ENCODE data around the gene COX6A1.
"Not testable (repeated sequence)": the region's sequence is repeated elsewhere in the genome, so short reads cannot be mapped to it uniquely, and the experiment has no call there.

COX6A1 gene

GRCh38 chr12:120485961-120486881 lies 48.3 kb downstream of the COX6A1 start:
- Mint-ChIP-seq H3K27ac (no peak overlapping the region), H3K4me3 (no peak overlapping the region), H3K27me3 (ENCODE audit: low read depth) (no peaks in the 10 kb centered on the region), H3K36me3 (ENCODE audit: low read depth) (peaks cover 2% of the 10 kb centered on the region), H3K9me3 (no peaks in the 10 kb centered on the region), H3K4me1 (ENCODE audit: low read depth) (no peaks in the 10 kb centered on the region)
- DNase-seq (ENCODE audit: low spot score), result no peak

DNA sequence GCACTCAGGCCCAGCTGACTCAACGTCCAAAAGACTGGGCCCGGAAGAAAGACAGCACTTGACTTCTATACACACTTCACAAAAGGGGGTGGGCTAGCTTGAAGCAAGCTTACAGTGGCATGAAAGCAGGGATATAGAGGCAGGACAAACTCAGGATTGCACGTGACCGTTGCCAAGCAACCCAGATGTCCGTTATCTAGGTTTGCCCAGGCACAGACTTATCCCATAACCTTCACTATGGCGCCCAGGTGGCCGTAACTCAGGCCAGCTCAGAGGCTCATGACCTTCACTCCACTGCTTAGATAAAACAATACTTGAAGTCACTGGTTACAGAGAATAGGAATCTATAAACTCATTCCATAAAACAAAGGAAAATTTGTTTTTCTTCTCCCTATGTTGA lies 49.6 kb downstream of the COX6A1 start:
- not testable (repeated sequence) for H3K27ac Mint-ChIP-seq; DNase-seq (ENCODE audit: low spot score); H3K4me1 Mint-ChIP-seq (ENCODE audit: low read depth); H3K27me3 Mint-ChIP-seq (ENCODE audit: low read depth); H3K36me3 Mint-ChIP-seq (ENCODE audit: low read depth); H3K9me3 Mint-ChIP-seq; H3K4me3 Mint-ChIP-seq

DNA sequence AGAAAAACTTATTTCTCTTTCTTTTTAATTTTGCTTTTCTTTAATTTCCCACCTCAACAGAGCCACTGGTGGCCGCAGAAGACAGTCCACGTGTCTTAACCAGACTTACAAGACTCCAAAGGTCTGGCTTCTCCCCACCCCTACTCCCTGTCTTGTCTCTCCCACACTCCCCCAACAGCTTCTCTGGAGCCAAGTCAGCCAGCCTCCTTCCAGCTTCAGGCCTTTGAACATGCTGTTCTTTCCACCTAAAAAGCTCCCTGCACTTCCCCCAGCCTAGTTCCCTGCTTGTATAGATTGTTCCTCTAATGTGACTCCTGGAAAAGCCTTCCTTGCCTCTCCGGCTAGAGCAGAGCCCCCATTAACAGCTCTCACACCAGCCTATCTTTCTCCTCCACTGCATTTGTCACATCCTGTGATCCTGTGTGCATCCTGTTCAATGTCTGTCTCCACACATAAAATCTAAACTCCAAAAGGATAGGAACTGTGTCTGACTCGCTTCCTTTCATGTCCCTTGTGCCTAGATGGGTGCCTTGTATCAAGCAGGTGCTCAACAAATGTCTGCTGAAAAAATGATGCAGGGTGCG lies 50.2 kb downstream of the COX6A1 start:
- no peak overlapping the region for H3K4me3 Mint-ChIP-seq
- no peak for DNase-seq (ENCODE audit: low spot score)
- H3K4me1 Mint-ChIP-seq (ENCODE audit: low read depth), result no peaks in the 10 kb centered on the region
- no peaks in the 10 kb centered on the region for H3K27me3 Mint-ChIP-seq (ENCODE audit: low read depth)
- H3K27ac Mint-ChIP-seq, result no peak overlapping the region
- H3K9me3 Mint-ChIP-seq, result no peaks in the 10 kb centered on the region
- H3K36me3 Mint-ChIP-seq (ENCODE audit: low read depth), result peaks cover 2% of the 10 kb centered on the region

- Mint-ChIP-seq H3K27ac (no peak overlapping the region), H3K36me3 (ENCODE audit: low read depth) (peaks cover 2% of the 10 kb centered on the region), H3K27me3 (ENCODE audit: low read depth) (no peaks in the 10 kb centered on the region), H3K4me3 (no peak overlapping the region), H3K4me1 (ENCODE audit: low read depth) (no peaks in the 10 kb centered on the region), H3K9me3 (no peaks in the 10 kb centered on the region)
- no peak for DNase-seq (ENCODE audit: low spot score)
Measured at GRCh38 chr12:120489018-120489417, 51.1 kb downstream of the COX6A1 start.

- Mint-ChIP-seq H3K27me3 (ENCODE audit: low read depth) (no peaks in the 10 kb centered on the region), H3K4me1 (ENCODE audit: low read depth) (peaks cover 9% of the 10 kb centered on the region), H3K4me3 (no peak overlapping the region), H3K9me3 (no peaks in the 10 kb centered on the region), H3K36me3 (ENCODE audit: low read depth) (peaks cover 2% of the 10 kb centered on the region), H3K27ac (no peak overlapping the region)
- no peak for DNase-seq (ENCODE audit: low spot score)
Measured at GRCh38 chr12:120490325-120490724, 52.4 kb downstream of the COX6A1 start.

All from T-helper 2 cell treated with Interferon-gamma antibody and Interleukin-4, amounts not matched to agents 5 μg/mL and 100 μg/mL, for 36 hours (primary cell).